Fibroblast of mammary gland (primary cell): Measurements from ENCODE around the gene BBX.

ENCODE experiments used
- DNase-seq: peaks from one replicate; pipeline ENCODE4 v3.0.0-alpha.2; 2010; ENCODE audit warnings: low read depth
- H3K4me3 ChIP-seq: 2 replicates; pipeline ENCODE4 v1.5.1; 2011; ENCODE audit warnings: low read depth, mild to moderate bottlenecking, low read length, moderate library complexity; ENCODE audit not compliant: control insufficient read depth
- TF ChIP-seq, protein P1 (sequence below): conservative IDR thresholded peaks from 2 replicates; pipeline ENCODE4 v1.5.1; 2011; ENCODE audit warnings: low read depth, low read length, inconsistent platforms; ENCODE audit not compliant: control insufficient read depth, insufficient read depth

BBX gene

GRCh38 chr3:107817076-107817475 is 294.3 kb downstream of the BBX start:
- DNase-seq, result peak; percentile 21
- TF ChIP-seq, protein P1, sequence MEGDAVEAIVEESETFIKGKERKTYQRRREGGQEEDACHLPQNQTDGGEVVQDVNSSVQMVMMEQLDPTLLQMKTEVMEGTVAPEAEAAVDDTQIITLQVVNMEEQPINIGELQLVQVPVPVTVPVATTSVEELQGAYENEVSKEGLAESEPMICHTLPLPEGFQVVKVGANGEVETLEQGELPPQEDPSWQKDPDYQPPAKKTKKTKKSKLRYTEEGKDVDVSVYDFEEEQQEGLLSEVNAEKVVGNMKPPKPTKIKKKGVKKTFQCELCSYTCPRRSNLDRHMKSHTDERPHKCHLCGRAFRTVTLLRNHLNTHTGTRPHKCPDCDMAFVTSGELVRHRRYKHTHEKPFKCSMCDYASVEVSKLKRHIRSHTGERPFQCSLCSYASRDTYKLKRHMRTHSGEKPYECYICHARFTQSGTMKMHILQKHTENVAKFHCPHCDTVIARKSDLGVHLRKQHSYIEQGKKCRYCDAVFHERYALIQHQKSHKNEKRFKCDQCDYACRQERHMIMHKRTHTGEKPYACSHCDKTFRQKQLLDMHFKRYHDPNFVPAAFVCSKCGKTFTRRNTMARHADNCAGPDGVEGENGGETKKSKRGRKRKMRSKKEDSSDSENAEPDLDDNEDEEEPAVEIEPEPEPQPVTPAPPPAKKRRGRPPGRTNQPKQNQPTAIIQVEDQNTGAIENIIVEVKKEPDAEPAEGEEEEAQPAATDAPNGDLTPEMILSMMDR, result no peak
- H3K4me3 ChIP-seq, result no peak overlapping the region

DNA sequence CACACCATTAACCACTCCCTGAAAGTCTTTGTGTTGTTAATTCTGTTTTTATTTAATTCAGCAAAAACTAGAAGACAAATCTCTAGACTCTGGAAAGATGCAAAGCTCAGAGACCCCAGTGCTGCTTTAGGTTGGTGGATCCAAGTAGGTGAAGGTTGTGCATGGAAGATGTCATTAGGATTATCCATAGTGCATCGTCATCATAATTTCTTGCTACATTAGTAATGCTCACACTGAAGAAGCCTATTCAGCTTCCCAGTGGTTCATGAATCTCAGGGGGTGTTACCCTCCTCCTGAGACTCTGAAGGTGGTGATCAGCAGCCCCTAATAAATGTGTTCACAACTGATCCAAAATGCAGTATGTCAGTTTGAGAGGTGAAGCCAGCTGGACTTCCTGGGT is 295.3 kb downstream of the BBX start:
- no peak overlapping the region for H3K4me3 ChIP-seq
- DNase-seq, result no peak
- TF ChIP-seq, protein P1, result no peak

GRCh38 chr3:107819656-107820055 is 296.9 kb downstream of the BBX start:
- H3K4me3 ChIP-seq, result no peak overlapping the region
- TF ChIP-seq, protein P1, result no peak
- DNase-seq, result no peak

DNA sequence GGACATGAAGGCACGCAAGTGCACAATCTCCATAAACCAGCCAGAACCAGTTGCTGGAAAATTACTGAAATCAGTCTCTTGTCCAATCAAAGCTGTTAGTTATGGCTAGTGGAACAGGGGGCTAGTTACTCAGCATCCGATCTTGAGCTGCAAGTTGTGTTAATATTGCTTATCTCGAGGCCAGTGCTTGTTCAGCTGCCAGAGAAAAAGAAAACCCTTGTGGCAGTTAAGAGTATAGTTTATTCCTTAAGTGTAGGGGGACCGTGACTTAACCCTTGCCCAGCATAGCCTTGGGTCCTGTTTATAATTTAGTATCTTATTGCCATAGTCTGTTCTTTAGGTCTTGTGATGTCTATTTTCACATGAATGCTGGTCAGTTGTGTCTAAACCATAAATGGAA is 299.5 kb downstream of the BBX start:
- H3K4me3 ChIP-seq, result no peak overlapping the region
- no peak for DNase-seq
- TF ChIP-seq, protein P1, result no peak

- DNase-seq, result no peak
- no peak overlapping the region for H3K4me3 ChIP-seq
- TF ChIP-seq, protein P1, result no peak
These were observed 302.1 kb downstream of the BBX start for GRCh38 chr3:107824822-107825371.

GRCh38 chr3:107825556-107825955 is 302.8 kb downstream of the BBX start:
- H3K4me3 ChIP-seq, result no peak overlapping the region
- TF ChIP-seq, protein P1, result no peak
- no peak for DNase-seq

- no peak overlapping the region for H3K4me3 ChIP-seq
- DNase-seq, result no peak
- TF ChIP-seq, protein P1, result no peak
These were observed 304.0 kb downstream of the BBX start for GRCh38 chr3:107826727-107827126.
